Lower lobe of right lung (tissue), 2 donors: ENCODE measurements around the gene DCTN2. TPM values are rescaled to one million over a fixed set of nuclear protein-coding genes. Genes with fewer than 3 reads are reported as not detected.

ENCODE experiments used
- ATAC-seq, 2 donors: fragments of 200-7000 bp; cut with Tn5 transposase; one replicate each; pipeline ENCODE4 v1.9.1; 2020 to 2022; ENCODE audit warnings: mild to moderate bottlenecking in 2 of 2, moderate library complexity in 2 of 2
- DNase-seq: peaks from one replicate; pipeline ENCODE4 v3.0.0-alpha.2; 2020
- H3K27ac ChIP-seq: fragments of 200-600 bp; one replicate; pipeline ENCODE4 v1.8.0; 2022
- H3K27me3 ChIP-seq: fragments of 200-600 bp; one replicate; pipeline ENCODE4 v1.8.0; 2022; ENCODE audit warnings: low read depth
- H3K36me3 ChIP-seq: fragments of 200-600 bp; one replicate; pipeline ENCODE4 v1.8.0; 2022; ENCODE audit warnings: mild to moderate bottlenecking
- H3K4me1 ChIP-seq: fragments of 200-600 bp; one replicate; pipeline ENCODE4 v1.8.0; 2022
- H3K4me3 ChIP-seq: fragments of 200-600 bp; one replicate; pipeline ENCODE4 v1.8.0; 2022; ENCODE audit warnings: mild to moderate bottlenecking
- H3K9me3 ChIP-seq: fragments of 200-600 bp; one replicate; pipeline ENCODE4 v1.8.0; 2022
- CTCF ChIP-seq: fragments of 200-600 bp; IDR thresholded peaks from one replicate; pipeline ENCODE4 v1.8.0; 2022; ENCODE audit warnings: antibody characterized with exemption, mild to moderate bottlenecking
- intact Hi-C: fragments of 100-400 bp; cut with DNase I; formaldehyde crosslinking; loops from one replicate; pipeline ENCODE4 v1.11.0; 2022
- total RNA-seq: library from RNA; stranded (reverse); fragmentation: NEBNext Ultra II Directional; extraction: Animal tissue kit (Norgen Biotek cat#: 25700); gene quantifications from one replicate; pipeline ENCODE4 v1.2.1, GENCODE V29; 2021
- donor health status: DM: no; HTN: yes; CAD: no; lungs with severe emphysema.

The DCTN2 gene
- total RNA-seq, 1 donor from 2014 or later, result 88.3 TPM

GRCh38 chr12:57534250-57534649 lies 12.7 kb downstream of the DCTN2 start:
- H3K27me3 ChIP-seq, result no peaks in the 10 kb centered on the region
- DNase-seq (no peak), ATAC-seq (no peak)
- peaks cover 84% of the 10 kb centered on the region for H3K36me3 ChIP-seq
- no peak overlapping the region for H3K4me3 ChIP-seq
- no peak overlapping the region for H3K27ac ChIP-seq
- intact Hi-C loops, result no loop called here
- H3K9me3 ChIP-seq, result no peaks in the 10 kb centered on the region
- peaks cover 10% of the 10 kb centered on the region for H3K4me1 ChIP-seq
- TF ChIP-seq CTCF, result no peak

- peaks cover 84% of the 10 kb centered on the region for H3K36me3 ChIP-seq
- TF ChIP-seq CTCF, result no peak
- no peaks in the 10 kb centered on the region for H3K9me3 ChIP-seq
- peaks cover 10% of the 10 kb centered on the region for H3K4me1 ChIP-seq
- no peaks in the 10 kb centered on the region for H3K27me3 ChIP-seq
- H3K4me3 ChIP-seq, result no peak overlapping the region
- H3K27ac ChIP-seq, result no peak overlapping the region
- ATAC-seq, result no peak
- no peak for DNase-seq
- intact Hi-C loops, result no loop called here
These were observed 13.9 kb downstream of the DCTN2 start for GRCh38 chr12:57533108-57533507.

GRCh38 chr12:57531836-57532235 lies 15.2 kb downstream of the DCTN2 start:
- H3K4me3 ChIP-seq, result no peak overlapping the region
- ATAC-seq (no peak), DNase-seq (no peak)
- peaks cover 89% of the 10 kb centered on the region for H3K36me3 ChIP-seq
- intact Hi-C loops, result no loop called here
- H3K27ac ChIP-seq, result no peak overlapping the region
- peaks cover 10% of the 10 kb centered on the region for H3K4me1 ChIP-seq
- no peaks in the 10 kb centered on the region for H3K9me3 ChIP-seq
- no peak for TF ChIP-seq CTCF
- H3K27me3 ChIP-seq, result no peaks in the 10 kb centered on the region

GRCh38 chr12:57530396-57531142 lies 16.4 kb downstream of the DCTN2 start:
- no peaks in the 10 kb centered on the region for H3K4me1 ChIP-seq
- H3K4me3 ChIP-seq, result no peak overlapping the region
- H3K9me3 ChIP-seq, result no peaks in the 10 kb centered on the region
- TF ChIP-seq CTCF, result no peak
- no peaks in the 10 kb centered on the region for H3K27me3 ChIP-seq
- DNase-seq (no peak), ATAC-seq (no peak)
- H3K27ac ChIP-seq, result no peak overlapping the region
- peaks cover 100% of the 10 kb centered on the region for H3K36me3 ChIP-seq
- intact Hi-C loops, result no loop called here

- Histone ChIP-seq H3K4me1 (peaks cover 5% of the 10 kb centered on the region), H3K27me3 (no peaks in the 10 kb centered on the region), H3K4me3 (no peak overlapping the region), H3K27ac (no peak overlapping the region), H3K36me3 (peaks cover 100% of the 10 kb centered on the region), H3K9me3 (no peaks in the 10 kb centered on the region)
- ATAC-seq (no peak), DNase-seq (no peak)
- intact Hi-C loops, result no loop called here
- TF ChIP-seq CTCF, result no peak
These were observed 17.2 kb downstream of the DCTN2 start for GRCh38 chr12:57529831-57530230.
